NCI-H2107 treated with DMSO at 0.1 percent for 48 hours (cell line): ENCODE data around the gene MAX.
"Not testable (repeated sequence)": the region's sequence is repeated elsewhere in the genome, so short reads cannot be mapped to it uniquely, and the experiment has no call there.

ENCODE experiments used
- DNase-seq: peaks from one replicate; lab custom pipeline; 2025; ENCODE audit not compliant: unreplicated experiment; lab: John Stamatoyannopoulos, UW

MAX gene

GRCh38 chr14:65040666-65041433, 61.5 kb downstream of the MAX start:
- DNase-seq: no peak

GRCh38 chr14:65038966-65039365, 63.4 kb downstream of the MAX start:
- DNase-seq: no peak

GRCh38 chr14:65035049-65035448, 67.3 kb downstream of the MAX start:
- DNase-seq: no peak

DNA sequence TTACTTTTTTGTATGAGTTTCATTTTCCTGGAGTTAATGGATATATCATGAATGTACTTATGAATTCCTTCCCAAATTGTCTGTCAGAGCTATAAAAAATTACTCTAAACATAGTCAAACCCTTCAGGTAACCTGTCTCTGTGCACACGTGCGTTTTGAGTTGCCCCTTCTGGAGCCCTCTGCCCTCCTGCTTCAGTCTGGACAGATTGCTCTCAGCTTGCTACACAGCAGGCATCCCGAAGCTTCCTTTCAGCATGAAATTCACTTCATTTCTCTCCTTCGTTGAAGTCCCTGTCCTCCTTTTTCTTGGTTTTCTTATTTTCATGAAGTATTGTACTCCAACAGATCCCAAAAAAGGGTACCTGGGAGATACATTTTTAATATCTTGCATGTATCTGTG, 68.3 kb downstream of the MAX start:
- DNase-seq: no peak

DNA sequence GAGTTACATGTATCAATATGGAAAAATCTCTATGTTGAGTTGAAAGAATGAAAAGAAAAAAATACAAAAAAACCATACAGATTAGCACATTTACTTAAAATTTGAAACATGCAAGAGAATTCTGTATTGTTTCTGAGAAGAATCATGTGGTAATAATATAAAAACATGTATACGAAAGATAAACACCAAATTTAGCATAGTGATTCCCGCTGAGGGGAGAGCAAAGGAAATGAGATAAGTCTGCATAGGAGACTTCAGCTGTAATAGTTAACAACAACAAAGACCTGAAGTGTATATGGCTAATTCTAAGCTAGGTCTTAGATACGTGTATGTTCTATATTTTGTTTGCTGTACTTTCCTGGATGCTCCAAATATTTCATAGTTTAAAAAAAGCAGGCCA, 69.1 kb downstream of the MAX start:
- DNase-seq: no peak

- no peak for DNase-seq
These were observed 70.0 kb downstream of the MAX start for GRCh38 chr14:65032319-65032718.

DNA sequence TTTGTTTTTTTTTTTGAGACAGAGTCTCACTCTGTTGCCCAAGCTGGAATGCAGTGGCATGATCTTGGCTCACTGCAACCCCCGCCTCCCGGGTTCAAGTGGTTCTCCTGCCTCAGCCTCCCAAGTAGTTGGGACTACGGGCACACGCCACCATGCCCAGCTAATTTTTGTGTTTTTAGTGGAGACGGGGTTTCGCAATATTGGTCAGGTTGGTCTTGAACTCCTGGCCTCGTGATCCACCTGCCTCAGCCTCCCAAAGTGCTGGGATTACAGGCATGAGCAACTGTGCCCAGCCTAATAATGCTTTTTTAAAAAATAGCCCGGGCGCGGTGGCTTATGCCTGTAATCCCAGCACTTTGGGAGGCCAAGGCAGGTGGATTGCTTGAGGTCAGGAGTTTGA, 71.0 kb downstream of the MAX start:
- not testable (repeated sequence) for DNase-seq

DNA sequence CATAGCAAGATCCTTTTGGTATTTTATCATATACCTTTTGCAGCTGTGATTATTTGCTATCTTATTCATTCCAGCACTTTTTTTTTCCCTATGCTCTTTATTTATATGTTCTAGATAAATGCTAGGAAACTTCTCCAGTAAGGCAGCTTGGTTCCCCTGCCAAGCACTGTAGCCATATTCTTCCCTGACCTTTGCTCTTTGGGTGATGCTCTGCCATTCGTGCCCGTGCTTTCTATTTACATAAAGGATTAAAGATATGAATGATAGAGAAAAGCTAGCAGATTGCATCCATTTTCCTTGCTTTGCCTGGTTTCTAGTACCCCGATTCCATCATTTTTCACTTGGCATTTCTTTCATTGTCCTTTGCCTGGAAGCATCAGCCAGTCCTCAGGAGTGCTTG, 73.4 kb downstream of the MAX start:
- no peak for DNase-seq

GRCh38 chr14:65027127-65027799, 75.1 kb downstream of the MAX start:
- no peak for DNase-seq

GRCh38 chr14:65026526-65026925, 75.8 kb downstream of the MAX start:
- DNase-seq: no peak

DNA sequence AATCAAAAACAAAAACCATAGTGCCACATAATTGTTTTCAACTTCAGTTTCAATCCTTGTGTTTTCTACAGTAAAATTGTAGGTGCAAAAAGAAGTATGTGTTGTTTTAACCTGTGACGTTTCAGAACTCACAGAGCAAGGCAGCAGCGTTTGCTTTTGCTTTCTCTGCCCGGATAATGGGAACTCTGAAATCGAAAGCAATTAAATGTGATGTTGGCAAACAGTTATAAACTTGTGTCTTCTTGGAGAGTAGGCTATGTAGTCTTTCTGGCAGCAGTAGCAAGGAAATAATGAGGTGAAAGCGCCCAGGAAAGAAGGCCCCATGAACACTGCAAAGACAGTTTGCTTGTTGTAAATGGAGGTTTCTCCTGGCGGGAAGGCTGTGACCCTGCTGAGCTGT, 76.5 kb downstream of the MAX start:
- no peak for DNase-seq
